Cerebellar nuclear complex (tissue), 1 donor: ENCODE measurements around the gene MTX3.

Experiments used
- DNase-seq, 2 experiments: peaks; one replicate each; lab custom pipeline; 2025; lab: John Stamatoyannopoulos, UW

Gene MTX3

DNA sequence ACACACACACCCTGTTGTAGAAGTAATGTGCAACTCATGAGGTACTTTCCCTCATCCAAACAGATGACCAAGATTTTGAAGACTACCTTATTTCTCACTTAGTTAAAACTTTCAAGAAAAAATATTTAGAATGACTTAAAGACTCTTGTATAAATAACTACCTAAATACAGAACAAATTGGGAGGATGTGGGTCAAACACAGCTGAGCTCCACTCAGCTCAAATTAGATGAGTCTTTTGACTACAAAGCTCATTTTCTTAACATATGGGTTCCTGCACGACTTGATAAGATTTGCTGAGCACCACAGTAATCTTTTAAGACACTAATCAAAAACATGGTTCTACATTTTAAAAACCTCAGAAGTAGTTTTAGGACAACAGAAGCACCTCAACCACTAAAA is 8.9 kb downstream of the MTX3 start:
- no peak for DNase-seq

DNA sequence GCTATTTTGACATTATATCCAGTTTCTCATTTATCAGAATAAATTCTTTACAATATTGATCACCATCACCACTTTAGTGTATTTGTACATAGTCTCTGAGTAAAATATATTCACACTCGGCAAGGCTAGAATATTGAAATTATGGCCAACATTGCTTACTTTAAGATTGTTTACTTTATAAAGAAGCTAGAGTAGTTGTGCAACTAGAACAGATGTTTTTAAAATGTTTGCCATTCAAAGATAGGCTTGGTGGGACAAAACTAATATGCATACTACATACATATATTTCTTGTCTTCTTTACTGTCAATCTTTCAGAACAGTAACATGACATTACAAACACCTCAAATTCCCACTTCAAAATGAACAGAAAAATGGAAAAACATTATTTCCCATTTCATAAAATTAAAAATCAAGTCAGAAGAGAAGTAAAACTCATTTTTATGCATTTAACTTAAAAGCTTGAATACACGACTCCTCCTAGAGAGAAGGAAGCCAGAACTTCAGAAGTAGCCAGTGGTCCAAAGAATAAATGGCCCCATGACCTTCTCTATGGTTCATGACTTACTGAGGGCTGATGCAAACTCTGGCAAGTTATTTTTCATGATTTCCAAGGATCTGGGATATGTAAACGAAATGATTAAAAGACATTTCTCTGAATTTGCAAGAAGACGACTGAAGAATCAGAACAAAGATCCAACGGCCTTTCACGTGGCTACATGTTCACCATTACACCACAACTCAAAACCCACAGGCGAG is 14.1 kb downstream of the MTX3 start:
- no peak for DNase-seq

DNA sequence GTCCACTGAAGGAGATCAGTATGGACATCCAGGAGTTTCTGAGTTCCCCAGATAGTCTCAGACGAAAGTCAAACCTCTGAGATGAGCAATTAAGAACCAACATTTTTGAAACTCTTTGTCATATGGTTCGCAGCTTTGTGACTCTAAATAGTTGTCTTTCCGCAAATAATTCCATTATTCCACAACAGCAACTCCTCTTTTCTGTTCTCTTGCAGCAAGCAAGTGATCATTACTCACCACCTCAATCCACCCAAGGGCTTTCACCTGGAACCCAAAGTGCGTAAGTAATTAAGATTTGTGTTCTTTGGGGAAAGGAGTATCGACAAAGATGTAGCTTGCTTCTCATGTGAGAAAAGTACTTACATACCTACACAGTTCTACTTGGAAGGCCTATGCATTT is 15.6 kb downstream of the MTX3 start:
- no peak for DNase-seq

- no peak for DNase-seq
Measured at GRCh38 chr5:79974886-79975285, 16.2 kb downstream of the MTX3 start.

DNA sequence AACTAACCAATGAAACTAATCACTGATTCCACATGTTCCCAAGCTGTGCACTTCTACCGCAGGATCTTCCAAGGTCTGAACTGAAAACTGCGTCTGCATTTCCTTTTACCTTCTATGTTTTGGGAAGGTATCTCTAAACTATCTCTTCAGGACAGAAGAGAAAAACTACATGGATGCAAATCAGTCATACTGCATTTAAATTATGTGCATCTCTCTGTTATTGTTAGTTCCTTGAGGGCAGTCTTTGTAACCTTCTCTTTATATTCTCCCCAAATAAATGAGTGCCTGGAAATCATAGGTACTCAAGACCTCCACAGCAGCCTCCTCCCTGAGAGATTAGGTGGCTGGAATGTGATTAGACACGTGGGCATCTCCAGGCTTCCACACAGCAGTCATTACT is 17.1 kb downstream of the MTX3 start:
- no peak for DNase-seq

- no peak for DNase-seq
Measured at GRCh38 chr5:79973511-79973910, 17.6 kb downstream of the MTX3 start.

- no peak for DNase-seq
Measured at GRCh38 chr5:79971156-79971555, 19.9 kb downstream of the MTX3 start.

- no peak for DNase-seq
Measured at GRCh38 chr5:79966448-79966847, 24.6 kb downstream of the MTX3 start.

DNA sequence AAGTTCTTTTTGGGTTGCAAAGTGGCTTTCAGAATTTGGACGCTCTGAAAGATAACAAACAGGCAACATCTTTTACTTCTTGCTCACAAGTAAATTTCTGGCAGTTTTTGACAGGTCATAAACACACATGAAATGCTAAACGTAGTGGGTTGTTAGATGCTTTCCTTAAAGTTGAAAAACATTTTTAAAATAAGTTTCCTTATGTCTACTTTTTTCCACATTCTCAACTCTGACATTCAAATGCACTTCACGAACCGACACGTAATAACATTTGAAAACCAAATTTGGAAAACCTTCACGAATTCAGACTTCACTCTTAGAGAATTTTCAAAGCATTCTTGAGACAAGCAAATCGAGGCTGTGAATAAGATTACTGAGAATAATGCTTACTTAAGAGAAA is 26.9 kb downstream of the MTX3 start:
- no peak for DNase-seq

DNA sequence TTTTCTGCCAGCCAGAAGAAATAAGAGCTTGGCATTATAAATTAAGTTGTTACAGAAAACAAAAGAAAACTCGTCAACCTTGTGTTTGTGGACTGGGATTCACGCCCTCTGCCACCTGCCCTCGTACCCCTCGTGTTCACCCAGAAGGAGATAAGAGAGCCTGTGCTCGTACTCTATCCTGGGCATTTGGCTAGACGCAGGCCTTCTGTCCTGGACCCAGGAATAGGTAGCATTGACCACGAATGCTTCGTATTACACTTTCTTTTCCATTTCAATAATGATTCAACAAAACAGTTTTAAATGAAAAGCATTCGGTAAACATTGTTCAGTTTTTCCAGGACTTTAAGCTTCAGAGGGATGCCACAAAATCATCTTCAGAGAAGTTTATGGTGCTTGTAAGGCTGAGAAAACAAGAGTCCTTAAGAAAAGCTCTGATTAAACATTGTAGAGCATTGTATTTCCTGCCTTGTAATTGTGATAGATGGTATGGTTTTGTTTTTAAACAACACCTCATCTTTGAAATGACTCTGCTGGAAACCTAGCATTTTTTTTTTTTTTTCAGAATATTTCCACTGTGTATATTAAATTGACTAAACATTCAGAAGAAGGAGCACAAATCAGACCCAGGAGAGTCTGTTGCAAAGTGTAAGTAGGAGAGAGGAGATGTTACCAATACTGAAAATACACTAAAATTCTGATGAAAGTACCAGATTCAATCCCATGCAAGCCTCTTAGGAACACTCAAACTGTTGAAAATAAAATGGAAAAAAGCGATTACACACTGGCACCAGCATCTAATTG is 27.6 kb downstream of the MTX3 start:
- no peak for DNase-seq

DNA sequence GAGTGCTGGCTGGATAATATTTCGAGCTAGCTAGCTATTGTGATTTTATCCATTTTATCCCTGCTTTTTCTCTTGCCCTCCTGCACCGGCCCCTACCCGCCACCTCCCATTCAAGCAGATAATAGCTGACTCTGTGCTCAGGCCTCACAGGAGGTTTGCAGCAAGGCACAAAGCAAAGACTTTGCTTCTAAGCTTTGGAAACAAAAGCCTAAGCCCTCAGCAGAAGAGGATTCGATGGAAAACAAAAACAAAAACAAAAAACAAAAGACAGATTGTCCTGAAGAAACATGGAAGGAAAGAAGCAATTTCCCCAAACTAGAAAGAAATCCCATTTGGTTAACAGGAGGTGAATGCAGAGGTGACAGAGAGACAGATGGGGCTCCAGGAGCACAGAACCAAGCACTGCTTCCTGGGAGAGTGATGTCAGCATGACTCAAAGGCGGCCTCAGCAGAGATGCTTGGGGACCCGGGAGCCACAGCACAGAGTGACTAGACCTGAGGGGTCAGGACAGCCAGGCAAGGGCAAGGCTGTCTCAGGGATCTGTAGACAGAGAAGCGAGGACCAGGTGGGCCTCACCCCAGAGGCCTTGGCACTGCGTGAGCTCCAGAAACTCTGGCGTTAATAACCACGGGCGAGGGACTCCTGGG is 28.4 kb downstream of the MTX3 start:
- DNase-seq, result no peak

DNA sequence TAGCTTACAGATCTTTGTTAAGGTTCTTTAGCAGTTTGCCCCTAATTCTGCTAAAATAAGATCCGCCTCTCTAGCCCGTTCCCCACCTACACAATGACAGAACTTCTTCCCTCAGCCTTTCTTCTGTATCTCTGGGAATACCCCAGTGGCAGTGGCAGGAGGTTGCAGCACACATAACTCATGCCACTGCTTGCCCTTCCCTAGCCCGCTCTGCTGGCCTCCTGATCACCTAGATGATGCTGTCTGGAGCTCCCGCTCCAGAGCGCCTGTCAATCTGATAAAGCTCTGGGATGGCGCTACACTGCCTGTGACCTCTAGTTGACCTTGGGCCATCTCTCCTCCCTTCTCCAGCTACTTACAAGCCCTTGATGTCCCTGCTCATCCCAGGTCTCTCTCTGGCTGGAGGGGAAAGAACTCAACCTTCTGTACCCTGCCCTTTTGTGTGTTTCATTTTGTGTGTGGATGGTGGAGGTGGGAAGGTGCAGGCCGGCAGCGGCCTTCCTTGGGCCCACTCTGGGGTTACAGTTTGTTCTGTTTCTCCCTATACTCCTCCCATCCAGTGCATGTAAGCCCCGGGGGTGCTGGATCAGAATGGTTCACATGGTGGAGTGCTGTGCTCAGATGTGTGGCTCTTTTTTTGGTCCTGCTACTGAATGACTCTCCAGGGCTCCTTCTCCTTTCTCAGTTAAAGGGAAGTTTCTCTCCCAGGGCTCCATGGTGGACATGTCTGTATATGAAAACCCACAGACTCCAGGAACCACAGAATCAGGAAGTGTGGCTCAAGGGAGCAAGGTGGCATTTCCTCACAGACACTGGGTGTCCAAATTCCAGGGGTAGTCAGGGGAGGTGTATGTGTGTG is 29.1 kb downstream of the MTX3 start:
- DNase-seq, result no peak

DNA sequence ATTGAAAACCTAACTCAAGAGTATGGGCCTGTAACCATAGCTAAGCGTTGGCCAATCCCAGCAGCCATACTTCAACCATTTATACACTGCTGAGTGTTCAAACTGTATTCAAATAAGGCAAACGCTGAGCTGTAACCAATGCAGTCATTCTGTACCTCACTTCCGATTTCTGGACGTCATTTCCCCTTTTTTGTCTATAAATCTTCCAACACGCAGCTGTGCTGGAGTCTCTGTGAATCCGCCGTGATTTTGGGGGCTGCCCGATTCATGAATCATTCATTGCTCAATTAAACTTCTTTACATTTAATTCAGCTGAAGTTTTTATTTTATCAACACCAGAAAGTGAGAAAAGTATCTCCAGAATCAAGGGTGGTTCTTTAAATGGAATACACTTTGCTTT is 31.7 kb downstream of the MTX3 start:
- no peak for DNase-seq

GRCh38 chr5:79955941-79956670 is 35.0 kb downstream of the MTX3 start:
- DNase-seq, result no peak

- no peak for DNase-seq
Measured at GRCh38 chr5:79955356-79955895, 35.6 kb downstream of the MTX3 start.

- no peak for DNase-seq
Measured at GRCh38 chr5:79954620-79955019, 36.4 kb downstream of the MTX3 start.

DNA sequence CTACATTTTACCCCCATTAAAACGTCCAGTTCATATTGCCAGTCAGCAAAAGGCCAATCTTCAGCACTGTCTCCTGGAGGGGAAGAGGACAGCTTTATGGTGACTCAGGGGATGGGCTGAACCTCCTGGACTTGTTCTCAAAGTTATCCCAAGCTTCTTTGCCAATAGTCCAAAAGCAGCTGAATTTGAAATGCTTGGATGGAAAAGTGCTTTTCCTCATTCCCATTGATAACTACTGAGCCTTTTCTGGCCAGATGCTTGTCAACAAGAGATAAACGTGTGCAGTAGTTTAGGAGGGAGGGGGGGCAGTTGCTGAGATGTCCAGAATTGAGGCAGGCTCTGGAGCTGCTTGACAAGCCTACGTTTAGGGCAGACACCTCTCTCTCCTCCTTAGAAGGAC is 43.5 kb downstream of the MTX3 start:
- no peak for DNase-seq

DNA sequence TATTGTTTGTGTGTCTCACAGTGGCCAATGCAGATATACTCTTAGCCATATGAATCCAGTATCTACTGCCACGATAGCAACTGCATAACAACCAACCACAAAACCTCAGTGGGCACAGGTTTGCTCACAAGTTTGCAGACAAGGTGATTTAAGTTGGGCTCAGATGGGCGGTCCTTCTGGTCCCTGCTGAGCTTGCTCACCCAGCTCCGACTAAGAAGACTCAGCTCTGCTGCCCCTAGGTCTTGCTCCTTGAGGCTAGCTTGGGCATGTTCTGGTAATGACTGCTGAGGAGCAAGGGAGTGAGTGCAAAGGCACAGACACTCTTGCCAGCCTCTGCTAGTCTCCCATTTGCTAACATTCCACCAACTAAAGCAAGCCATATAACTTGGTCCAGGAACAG is 52.6 kb downstream of the MTX3 start:
- DNase-seq, result no peak

DNA sequence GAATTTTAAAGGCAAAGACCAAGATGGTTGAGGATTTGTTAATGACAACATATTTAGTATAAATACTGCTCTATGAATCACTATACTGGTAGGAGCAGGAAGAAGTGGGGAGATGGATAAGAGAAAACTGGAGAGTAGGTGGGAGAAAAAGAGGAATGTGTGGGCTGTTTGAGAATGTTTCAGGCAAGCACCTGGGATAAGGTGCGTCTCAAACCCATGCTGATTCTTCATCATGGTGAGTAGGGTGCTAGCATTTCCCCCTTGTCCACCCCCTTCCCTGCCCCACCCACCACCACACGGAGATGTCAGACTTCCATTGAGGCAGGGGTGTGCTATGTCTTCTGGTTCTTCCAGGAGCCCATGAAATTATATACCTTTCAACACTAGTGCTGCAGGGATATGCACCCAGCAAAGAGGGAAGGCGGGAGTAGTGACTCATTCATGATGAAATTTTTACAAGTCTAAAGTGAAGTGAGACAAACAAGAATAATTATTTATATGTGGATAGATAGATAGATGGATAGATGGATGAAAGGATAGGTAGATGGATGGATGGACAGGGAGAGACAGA is 54.3 kb downstream of the MTX3 start:
- DNase-seq, result no peak

GRCh38 chr5:79936002-79936645 is 54.9 kb downstream of the MTX3 start:
- DNase-seq, result no peak
